GM20000 (cell line): ENCODE measurements around the gene NAT10.

Source experiments
- DNase-seq: peaks from one replicate; pipeline ENCODE4 v3.0.0; 2012; ENCODE audit warnings: low spot score
- CTCF ChIP-seq: IDR thresholded peaks from 2 replicates; pipeline ENCODE4 v1.5.1; 2012; ENCODE audit warnings: mild to moderate bottlenecking, control low read depth; ENCODE audit errors: extremely low read depth, missing control alignments

Gene NAT10

GRCh38 chr11:34157163-34157562 is 51.7 kb downstream of the NAT10 start:
- no peak for TF ChIP-seq CTCF
- no peak for DNase-seq

DNA sequence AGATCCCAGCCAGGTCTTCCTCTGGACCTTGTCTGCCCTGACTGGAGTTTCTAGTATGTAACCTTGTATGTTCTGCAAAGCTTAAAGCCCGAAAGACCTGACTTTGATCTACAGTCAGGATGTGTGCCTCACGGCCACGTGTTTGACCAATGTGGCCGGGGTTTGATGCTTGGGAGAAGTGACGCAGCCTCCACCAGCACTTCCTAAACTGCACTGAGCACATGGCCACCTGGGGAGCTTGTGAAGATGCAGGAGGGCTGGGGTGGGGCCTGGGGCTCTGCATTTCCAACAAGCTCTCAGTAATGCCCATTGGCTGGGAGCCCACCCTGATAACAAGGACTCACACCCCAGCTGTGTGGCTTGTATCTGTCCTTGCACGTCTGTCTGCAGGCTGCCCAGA is 53.2 kb downstream of the NAT10 start:
- no peak for DNase-seq
- TF ChIP-seq CTCF = no peak

DNA sequence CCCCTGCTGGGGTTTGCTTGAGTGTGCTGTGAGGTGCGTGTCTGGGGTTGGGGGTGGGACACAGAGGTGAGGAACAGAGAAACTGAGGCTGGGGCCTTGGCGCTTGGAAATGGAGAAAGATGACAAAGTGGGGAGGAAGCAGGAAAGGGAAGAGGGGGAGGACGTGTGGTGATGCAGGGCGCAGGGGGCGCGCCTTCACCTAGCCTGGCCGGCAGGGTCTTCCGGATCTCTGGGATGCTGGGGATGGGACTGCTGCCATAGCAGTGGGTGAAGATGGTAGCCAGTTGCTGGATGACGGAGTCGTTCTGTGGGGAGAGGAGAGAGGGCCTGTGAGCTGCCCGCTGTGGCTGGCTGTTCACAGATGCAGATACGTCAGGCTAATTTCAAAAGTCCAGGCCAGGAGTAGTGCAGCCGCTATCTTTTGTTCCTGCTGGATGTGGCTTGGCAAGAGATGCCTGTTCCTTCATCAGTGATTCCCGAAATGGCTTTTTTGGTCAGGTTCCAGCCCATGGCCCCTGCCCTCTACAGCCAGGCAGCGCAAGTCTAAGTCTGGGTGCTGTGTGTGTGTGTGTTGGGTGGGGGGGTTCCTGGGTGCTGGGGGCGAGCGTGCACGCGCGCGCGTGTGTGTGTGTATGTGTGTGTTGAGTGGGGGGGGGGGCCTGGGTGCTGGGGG is 54.8 kb downstream of the NAT10 start:
- TF ChIP-seq CTCF = no peak
- DNase-seq = no peak

DNA sequence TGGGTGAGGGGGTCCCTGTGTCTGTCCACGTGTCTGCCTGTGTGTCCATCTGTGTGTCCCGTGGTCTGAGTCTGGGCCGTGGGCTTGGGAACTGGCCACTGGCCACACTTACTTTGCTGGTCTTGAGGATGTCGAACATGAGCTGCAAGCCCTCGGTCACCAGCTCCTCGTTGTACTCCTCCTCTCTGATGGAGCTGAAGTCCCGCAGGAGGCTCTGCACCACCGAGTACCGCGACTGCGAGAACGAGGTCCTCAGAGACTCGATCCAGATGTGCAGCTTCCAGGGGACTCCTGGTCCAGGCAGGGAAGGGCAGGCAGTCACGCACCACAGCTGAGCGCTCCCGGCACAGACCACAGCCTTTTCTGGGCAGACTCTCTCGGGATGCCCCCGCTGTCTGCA is 55.4 kb downstream of the NAT10 start:
- DNase-seq = no peak
- TF ChIP-seq CTCF = no peak

DNA sequence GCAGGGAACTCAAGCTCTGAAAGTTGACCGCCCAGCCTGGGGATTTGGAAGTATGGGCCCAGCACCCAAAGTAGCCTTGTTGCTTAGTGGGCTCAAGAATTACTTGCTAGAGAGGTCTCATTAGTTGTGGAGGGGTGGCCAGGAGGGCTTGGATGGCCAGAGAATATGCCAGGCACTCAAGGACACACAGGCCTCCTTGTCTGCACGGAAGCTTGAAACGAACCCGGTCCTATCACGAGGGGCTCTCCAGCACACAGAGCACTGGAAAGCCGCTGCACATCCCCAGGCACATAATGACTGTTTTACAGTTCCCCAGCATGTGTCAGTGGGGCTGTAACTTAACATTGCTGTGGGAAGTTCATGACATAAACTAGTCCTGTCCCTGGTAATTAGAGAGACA is 55.9 kb downstream of the NAT10 start:
- TF ChIP-seq CTCF = no peak
- DNase-seq = no peak

GRCh38 chr11:34161812-34162492 is 56.5 kb downstream of the NAT10 start:
- no peak for TF ChIP-seq CTCF
- no peak for DNase-seq

DNA sequence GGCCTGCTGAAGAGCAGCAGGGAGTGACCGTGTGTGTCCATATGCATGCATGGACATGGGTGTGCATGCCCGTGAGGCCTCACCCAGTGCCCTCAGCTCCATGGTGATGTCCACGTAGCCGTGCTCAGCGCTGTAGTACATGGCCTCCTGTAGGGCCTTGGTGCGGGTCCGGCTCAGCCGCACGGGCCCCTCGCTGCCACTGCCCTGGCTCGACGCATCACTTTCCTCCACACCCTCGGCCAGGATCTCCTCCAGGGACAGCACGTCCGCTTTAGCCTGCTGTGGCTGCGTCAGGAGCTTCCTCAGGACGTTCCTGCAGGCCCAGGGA is 57.0 kb downstream of the NAT10 start:
- TF ChIP-seq CTCF = no peak

More for the DNA sequence above, 57.0 kb downstream of the NAT10 start:
- no peak for DNase-seq
